Psoas muscle (tissue), 8 donors: Measurements from ENCODE around the gene DLAT. TPM values are rescaled to one million over a fixed set of nuclear protein-coding genes. Genes with fewer than 3 reads are reported as not detected.

ENCODE experiments used
- ATAC-seq, 4 donors: fragments of 200-7000 bp; cut with Tn5 transposase; one replicate each; pipeline ENCODE4 v1.9.1; 2020; ENCODE audit warnings: moderate library complexity in 3 of 4, mild to moderate bottlenecking in 2 of 4
- DNase-seq, 2 donors: peaks; one replicate each; pipeline ENCODE4 v3.0.0-alpha.2; 2020
- H3K27ac ChIP-seq: fragments of 200-600 bp; one replicate; pipeline ENCODE4 v1.8.0; 2022
- H3K27me3 ChIP-seq, 3 donors: fragments of 200-600 bp in 1 of 3; one replicate each; pipeline versions ENCODE4 v1.6.1 to v1.8.0; 2013 to 2022; ENCODE audit warnings: low read length in 2 of 3, mild to moderate bottlenecking in 2 of 3, moderate library complexity in 1 of 3; ENCODE audit not compliant: insufficient read depth in 3 of 3
- H3K36me3 ChIP-seq, 2 donors: fragments of 200-600 bp in 1 of 2; one replicate each; pipeline versions ENCODE4 v1.6.1 to v1.8.0; 2013 to 2022; ENCODE audit warnings: low read depth in 1 of 2, mild to moderate bottlenecking in 1 of 2, moderate library complexity in 1 of 2; ENCODE audit not compliant: insufficient read depth in 1 of 2
- H3K4me1 ChIP-seq: fragments of 200-600 bp; one replicate; pipeline ENCODE4 v1.8.0; 2022
- H3K4me3 ChIP-seq: fragments of 200-600 bp; one replicate; pipeline ENCODE4 v1.8.0; 2022; ENCODE audit warnings: mild to moderate bottlenecking
- H3K9me3 ChIP-seq: fragments of 200-600 bp; one replicate; pipeline ENCODE4 v1.8.0; 2022
- WGBS, 3 donors: extraction: QIAGEN DNeasy Blood & Tissue Kit; methylation state at CpG; one replicate each; pipeline versions ENCODE4 v1.1.6 to v1.1.7; 2013; 5-methylcytosine and 5-hydroxymethylcytosine counted together
- intact Hi-C, 2 donors: fragments of 100-400 bp; cut with DNase I; formaldehyde crosslinking; loops; one replicate each; pipeline versions ENCODE4 v1.11.0 to v1.14.2; 2022
- polyA plus RNA-seq, 3 donors: library from polyadenylated mRNA; stranded (reverse); fragments of 200-250 nt; gene quantifications; one replicate each; pipeline ENCODE4 v1.2.3, GENCODE V29; 2013
- total RNA-seq, 4 donors: library from RNA; stranded (reverse); fragmentation: NEBNext Ultra II Directional in 2 of 4; extraction: Animal tissue kit (Norgen Biotek cat#: 25700) in 2 of 4; gene quantifications; one replicate each; pipeline versions ENCODE4 v1.2.1 to v1.2.4, GENCODE V29; 2021 to 2023
- TF ChIP-seq, protein P1 (sequence below): fragments of 200-600 bp; IDR thresholded peaks from one replicate; pipeline ENCODE4 v1.8.0; 2022; ENCODE audit warnings: antibody characterized with exemption
- donor health status: healthy with polysubstance abuse.
- donor health status: DM: no; HTN: no; CAD: no; lungs with moderate emphysema.
- donor health status: Bipolar disorder and iron deficiency.
- donor health status: healthy.
- donor health status: DM: yes; HTN: yes; CAD: no.
- donor health status: DM: no; HTN: no; CAD: no.
- donor health status: DM: no; HTN: no; CAD: no.
- donor health status: DM: yes; HTN: yes; CAD: no.

The DLAT gene
- total and polyA plus RNA-seq, 7 donors, result 49.8 to 167 (median 84.2) TPM

DNA sequence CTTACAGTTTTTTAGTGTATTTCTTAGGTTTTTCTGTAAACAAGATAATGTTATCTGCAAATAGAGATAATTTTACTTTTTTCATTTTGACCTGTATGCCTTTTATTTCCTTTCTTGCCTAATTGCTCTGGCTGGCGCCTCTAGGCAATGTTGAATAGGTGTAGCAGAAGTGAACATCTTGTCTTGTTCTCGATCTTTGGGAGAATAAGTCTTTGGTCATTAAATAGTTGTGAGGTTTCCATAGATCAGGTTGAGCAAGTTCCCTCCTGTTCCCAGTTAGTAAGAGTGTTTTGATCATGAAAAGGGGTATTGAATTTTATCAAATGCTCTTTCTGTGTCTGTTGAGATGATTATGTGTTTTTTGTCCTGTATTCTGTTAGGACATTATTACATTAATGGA, 24.6 kb downstream of the DLAT start:
- Histone ChIP-seq H3K4me3 (no peak overlapping the region), H3K9me3 (no peaks in the 10 kb centered on the region), H3K4me1 (no peaks in the 10 kb centered on the region), H3K36me3 (peaks cover 6 to 96% of the 10 kb centered on the region in 2 donors), H3K27ac (no peak overlapping the region), H3K27me3 (no peaks in the 10 kb centered on the region)
- no peak for DNase-seq
- no peak for ATAC-seq
- TF ChIP-seq, protein P1, sequence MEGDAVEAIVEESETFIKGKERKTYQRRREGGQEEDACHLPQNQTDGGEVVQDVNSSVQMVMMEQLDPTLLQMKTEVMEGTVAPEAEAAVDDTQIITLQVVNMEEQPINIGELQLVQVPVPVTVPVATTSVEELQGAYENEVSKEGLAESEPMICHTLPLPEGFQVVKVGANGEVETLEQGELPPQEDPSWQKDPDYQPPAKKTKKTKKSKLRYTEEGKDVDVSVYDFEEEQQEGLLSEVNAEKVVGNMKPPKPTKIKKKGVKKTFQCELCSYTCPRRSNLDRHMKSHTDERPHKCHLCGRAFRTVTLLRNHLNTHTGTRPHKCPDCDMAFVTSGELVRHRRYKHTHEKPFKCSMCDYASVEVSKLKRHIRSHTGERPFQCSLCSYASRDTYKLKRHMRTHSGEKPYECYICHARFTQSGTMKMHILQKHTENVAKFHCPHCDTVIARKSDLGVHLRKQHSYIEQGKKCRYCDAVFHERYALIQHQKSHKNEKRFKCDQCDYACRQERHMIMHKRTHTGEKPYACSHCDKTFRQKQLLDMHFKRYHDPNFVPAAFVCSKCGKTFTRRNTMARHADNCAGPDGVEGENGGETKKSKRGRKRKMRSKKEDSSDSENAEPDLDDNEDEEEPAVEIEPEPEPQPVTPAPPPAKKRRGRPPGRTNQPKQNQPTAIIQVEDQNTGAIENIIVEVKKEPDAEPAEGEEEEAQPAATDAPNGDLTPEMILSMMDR, result no peak
- intact Hi-C loops, result no loop called here
- 48 to 50% (median 49%) methylated on average over 2 of the region's 2 CpGs for WGBS, 3 donors

DNA sequence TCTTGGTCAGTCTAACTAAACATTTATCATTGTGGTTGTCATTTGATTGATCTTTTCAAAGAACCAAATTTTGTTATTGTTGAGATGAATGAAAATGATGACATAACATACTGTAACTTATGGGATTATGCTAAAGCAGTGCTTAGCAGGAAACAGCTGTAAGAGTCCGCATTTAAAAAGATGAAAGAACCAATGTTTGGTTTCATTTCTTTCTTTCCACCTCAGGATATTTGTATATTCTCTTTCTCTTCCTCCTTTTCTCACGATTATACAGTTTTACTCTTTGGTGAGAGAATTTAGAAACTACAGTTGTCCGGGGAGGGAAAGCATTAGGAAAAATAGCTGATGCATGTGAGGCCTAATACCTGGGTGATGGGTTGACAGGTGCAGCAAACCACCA, 25.5 kb downstream of the DLAT start:
- H3K27me3 ChIP-seq, result no peaks in the 10 kb centered on the region
- DNase-seq (no peak), ATAC-seq (no peak)
- no peak overlapping the region for H3K4me3 ChIP-seq
- intact Hi-C loops, result no loop called here
- TF ChIP-seq, protein P1, result no peak
- WGBS, 3 donors, result 87 to 88% (median 88%) methylated on average over 3 of the region's 3 CpGs
- no peaks in the 10 kb centered on the region for H3K9me3 ChIP-seq
- no peak overlapping the region for H3K27ac ChIP-seq
- H3K4me1 ChIP-seq, result no peaks in the 10 kb centered on the region
- peaks cover 6 to 96% of the 10 kb centered on the region in 2 donors for H3K36me3 ChIP-seq

DNA sequence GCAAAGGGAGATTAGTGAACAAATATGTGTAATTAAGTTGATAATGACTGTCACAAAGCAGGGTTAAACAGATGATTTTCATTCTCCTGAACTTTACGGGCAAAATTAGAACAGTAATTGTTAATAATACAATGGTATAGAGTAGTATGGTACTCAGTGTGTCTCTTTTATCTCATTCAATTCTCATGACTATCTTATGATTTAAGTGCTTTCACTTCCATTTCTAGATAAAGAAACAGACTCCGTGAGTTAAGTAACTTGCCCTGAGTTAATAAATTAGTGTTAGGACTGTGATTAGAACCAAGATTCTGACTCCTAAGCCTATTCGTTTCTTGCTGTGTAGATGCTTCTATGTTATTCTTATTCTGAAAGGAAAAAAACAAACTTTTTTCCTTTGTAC, 26.6 kb downstream of the DLAT start:
- intact Hi-C loops, result no loop called here
- Histone ChIP-seq H3K27ac (no peak overlapping the region), H3K4me1 (no peaks in the 10 kb centered on the region), H3K36me3 (peaks cover 6 to 96% of the 10 kb centered on the region in 2 donors), H3K9me3 (no peaks in the 10 kb centered on the region), H3K27me3 (no peaks in the 10 kb centered on the region), H3K4me3 (no peak overlapping the region)
- ATAC-seq, result no peak
- DNase-seq, result no peak
- TF ChIP-seq, protein P1, result no peak
- 91 to 93% (median 93%) methylated on average over 3 of the region's 3 CpGs for WGBS, 3 donors

DNA sequence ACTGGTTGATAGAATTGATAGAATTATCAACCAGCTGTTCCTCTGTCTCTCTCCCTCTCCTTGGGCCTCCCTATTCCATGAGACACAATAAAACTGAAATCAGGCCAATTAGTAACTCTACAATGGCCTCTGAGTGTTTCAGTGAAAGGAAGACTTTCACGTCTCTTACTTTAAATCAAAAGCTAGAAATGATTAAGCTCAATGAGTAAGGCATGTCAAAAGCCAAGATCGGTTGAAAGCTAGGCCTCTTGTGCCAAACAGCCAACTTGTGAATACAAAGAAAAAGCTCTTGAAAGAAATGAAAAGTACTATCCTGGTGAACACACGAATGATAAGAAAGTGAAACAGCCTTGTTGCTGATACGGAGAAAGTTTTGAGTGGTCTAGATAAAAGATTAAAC, 32.0 kb downstream of the DLAT start:
- DNase-seq (no peak), ATAC-seq (no peak)

DNA sequence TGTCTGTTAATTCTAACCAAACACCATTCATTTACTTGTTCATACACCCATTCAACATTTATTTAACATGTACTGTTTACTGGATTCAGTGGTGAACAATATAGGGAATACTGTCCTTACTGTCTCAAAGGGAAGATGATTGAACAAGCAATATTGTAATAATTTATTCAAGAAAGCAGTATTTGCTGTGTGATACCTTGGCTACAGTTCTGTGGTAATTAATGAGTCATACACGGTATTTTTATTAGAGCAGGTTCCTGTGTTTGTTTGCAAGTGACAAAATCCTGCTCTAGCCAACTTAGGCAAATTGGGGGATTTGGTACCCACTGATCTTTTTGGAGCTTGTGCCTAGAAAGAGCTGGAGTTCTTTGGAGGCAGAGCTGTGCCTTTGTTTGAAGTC, 32.9 kb downstream of the DLAT start:
- H3K4me3 ChIP-seq, result no peak overlapping the region
- TF ChIP-seq, protein P1, result no peak
- H3K4me1 ChIP-seq, result no peaks in the 10 kb centered on the region
- no peak overlapping the region for H3K27ac ChIP-seq
- DNase-seq, result no peak
- no peaks in the 10 kb centered on the region for H3K9me3 ChIP-seq
- no peaks in the 10 kb centered on the region for H3K27me3 ChIP-seq
- no peak for ATAC-seq
- peaks cover 4 to 98% of the 10 kb centered on the region in 2 donors for H3K36me3 ChIP-seq
- intact Hi-C loops, result no loop called here
- WGBS, 3 donors, result 45 to 72% (median 53%) methylated on average over 1 of the region's 1 CpG

More for the DNA sequence above, 32.0 kb downstream of the DLAT start:
- intact Hi-C loops, result no loop called here
- no peaks in the 10 kb centered on the region for H3K4me1 ChIP-seq
- no peak overlapping the region for H3K4me3 ChIP-seq
- no peaks in the 10 kb centered on the region for H3K9me3 ChIP-seq
- peaks cover 8 to 98% of the 10 kb centered on the region in 2 donors for H3K36me3 ChIP-seq
- H3K27ac ChIP-seq, result no peak overlapping the region
- TF ChIP-seq, protein P1, result no peak
- H3K27me3 ChIP-seq, result no peaks in the 10 kb centered on the region
- 85 to 93% (median 91%) methylated on average over 4 of the region's 4 CpGs for WGBS, 3 donors
